Breast epithelium (tissue), 3 donors: Measurements from ENCODE around the gene NHP2.

ENCODE experiments used
- CTCF ChIP-seq, 3 donors: fragments of 450-650 bp; IDR thresholded peaks; one replicate each; pipeline ENCODE4 v1.5.1; 2016 to 2017; ENCODE audit warnings: antibody characterized with exemption in 3 of 3, mild to moderate bottlenecking in 3 of 3, moderate library complexity in 3 of 3
- POLR2A ChIP-seq: fragments of 450-650 bp; IDR thresholded peaks from one replicate; pipeline ENCODE4 v1.6.1; 2016; ENCODE audit warnings: antibody characterized with exemption, mild to moderate bottlenecking, moderate library complexity
- POLR2AphosphoS5 ChIP-seq, 3 donors: sonication (generic); formaldehyde crosslinking; IDR thresholded peaks; one replicate each; pipeline ENCODE4 v1.6.1; 2017; ENCODE audit warnings: antibody characterized with exemption in 3 of 3

GRCh38 chr5:178125253-178125906 lies 28.3 kb downstream of the NHP2 start:
- no peak for TF ChIP-seq CTCF (IDR thresholded peaks at IDR 0.05)
- TF ChIP-seq POLR2A = no peak
- no peak for TF ChIP-seq POLR2AphosphoS5 (IDR thresholded peaks at IDR 0.05)
